HUES48 (cell line): Measurements from ENCODE around the gene LIPC.

Experiments used
- H3K27ac ChIP-seq: one replicate; pipeline ENCODE4 v1.7.0; 2013; ENCODE audit warnings: low read depth, low read length, inconsistent platforms
- H3K27me3 ChIP-seq: 2 replicates; pipeline ENCODE4 v1.6.1; 2013; ENCODE audit warnings: mild to moderate bottlenecking, low read length; ENCODE audit not compliant: control insufficient read depth, insufficient read depth
- H3K36me3 ChIP-seq: 2 replicates; pipeline ENCODE4 v1.6.1; 2013; ENCODE audit warnings: low read length; ENCODE audit not compliant: control insufficient read depth, insufficient read depth
- H3K4me1 ChIP-seq: 2 replicates; pipeline ENCODE4 v1.6.1; 2013; ENCODE audit warnings: mild to moderate bottlenecking, low read length; ENCODE audit not compliant: control insufficient read depth, insufficient read depth
- H3K4me3 ChIP-seq: 2 replicates; pipeline ENCODE4 v1.5.1; 2013; ENCODE audit warnings: mild to moderate bottlenecking, low read depth, low read length
- H3K9ac ChIP-seq: 2 replicates; pipeline ENCODE4 v1.6.1; 2013; ENCODE audit warnings: mild to moderate bottlenecking, low read depth, low read length, moderate library complexity
- H3K9me3 ChIP-seq: 2 replicates; pipeline ENCODE4 v1.6.1; 2013; ENCODE audit warnings: low read length; ENCODE audit not compliant: control insufficient read depth, insufficient read depth

LIPC gene

GRCh38 chr15:58405865-58406264, 25.9 kb upstream of the LIPC start:
- H3K27ac ChIP-seq: no peak overlapping the region
- H3K27me3 ChIP-seq: no peaks in the 10 kb centered on the region
- H3K4me3 ChIP-seq: no peak overlapping the region
- no peaks in the 10 kb centered on the region for H3K4me1 ChIP-seq
- no peaks in the 10 kb centered on the region for H3K9me3 ChIP-seq
- no peaks in the 10 kb centered on the region for H3K36me3 ChIP-seq
- no peak overlapping the region for H3K9ac ChIP-seq

DNA sequence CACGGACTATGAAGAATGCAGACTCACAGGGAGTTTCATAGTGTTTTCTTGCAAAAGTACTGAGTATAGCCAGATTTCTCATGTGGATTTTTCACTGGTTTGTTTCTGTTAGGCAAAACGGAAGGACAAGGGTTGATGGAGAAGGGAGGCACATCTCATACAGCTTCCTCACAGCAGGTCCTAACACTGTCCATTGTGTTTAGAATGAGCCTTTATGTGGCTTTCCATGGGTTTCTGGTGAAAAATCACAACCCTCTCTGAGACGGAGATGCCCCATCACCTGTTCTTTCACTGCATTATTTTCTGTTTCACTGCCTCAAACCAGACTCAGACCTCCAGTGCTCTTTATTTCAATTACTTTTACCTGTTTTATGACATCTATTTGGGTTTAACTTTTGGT, 25.0 kb upstream of the LIPC start:
- Histone ChIP-seq H3K4me3 (no peak overlapping the region), H3K27ac (no peak overlapping the region), H3K27me3 (no peaks in the 10 kb centered on the region), H3K9me3 (no peaks in the 10 kb centered on the region), H3K36me3 (no peaks in the 10 kb centered on the region), H3K4me1 (no peaks in the 10 kb centered on the region), H3K9ac (no peak overlapping the region)

DNA sequence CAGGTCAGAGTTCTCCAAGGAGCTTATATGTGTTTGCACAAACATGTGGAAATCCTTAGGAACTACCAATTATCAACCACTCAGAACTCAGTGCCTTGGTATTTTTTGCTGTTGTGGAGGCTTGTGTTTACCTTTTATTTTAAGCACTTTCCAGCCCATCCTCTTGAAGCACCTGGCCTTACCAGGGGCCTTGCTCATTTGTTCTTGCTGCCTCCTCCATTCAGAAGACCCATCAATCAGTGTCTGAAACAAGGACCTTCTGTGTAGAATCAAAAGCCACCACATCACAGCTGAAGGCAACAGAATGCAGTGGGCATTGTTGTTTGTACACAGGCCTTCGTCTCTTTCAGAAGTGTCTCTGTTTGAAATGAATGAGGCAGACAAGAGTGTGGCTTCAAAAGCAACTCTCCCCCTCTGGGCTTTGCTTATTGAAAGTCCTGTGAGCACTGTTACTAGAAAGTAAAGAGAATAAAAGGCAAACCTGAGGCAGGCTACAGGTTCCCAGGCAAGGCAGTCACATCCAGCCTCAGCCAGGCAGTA, 24.5 kb upstream of the LIPC start:
- no peak overlapping the region for H3K4me3 ChIP-seq
- no peak overlapping the region for H3K27ac ChIP-seq
- H3K27me3 ChIP-seq: no peaks in the 10 kb centered on the region
- no peaks in the 10 kb centered on the region for H3K4me1 ChIP-seq
- H3K9me3 ChIP-seq: no peaks in the 10 kb centered on the region
- H3K36me3 ChIP-seq: no peaks in the 10 kb centered on the region
- no peak overlapping the region for H3K9ac ChIP-seq

GRCh38 chr15:58407778-58408177, 24.0 kb upstream of the LIPC start:
- no peaks in the 10 kb centered on the region for H3K27me3 ChIP-seq
- H3K4me3 ChIP-seq: no peak overlapping the region
- no peak overlapping the region for H3K9ac ChIP-seq
- H3K36me3 ChIP-seq: no peaks in the 10 kb centered on the region
- no peaks in the 10 kb centered on the region for H3K9me3 ChIP-seq
- H3K27ac ChIP-seq: no peak overlapping the region
- no peaks in the 10 kb centered on the region for H3K4me1 ChIP-seq

DNA sequence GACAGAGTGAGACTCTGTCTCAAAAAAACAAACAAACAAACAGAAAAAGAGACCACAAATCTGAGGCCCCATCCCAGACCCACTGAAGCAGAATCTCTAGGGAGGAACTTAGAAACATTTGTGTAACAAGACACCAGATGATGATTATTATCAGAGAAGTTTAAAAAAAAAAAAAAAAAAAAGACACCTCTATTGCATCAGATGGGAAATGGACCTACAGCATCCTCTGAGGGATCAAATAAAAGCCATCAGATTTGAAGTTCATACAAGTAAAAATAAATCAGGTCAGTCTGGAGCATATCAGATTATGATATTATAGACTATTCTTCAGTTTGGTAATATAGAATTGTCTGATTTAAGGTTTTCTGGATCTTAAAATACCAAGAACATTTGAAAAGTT, 21.9 kb upstream of the LIPC start:
- Histone ChIP-seq H3K27me3 (no peaks in the 10 kb centered on the region), H3K4me3 (no peak overlapping the region), H3K4me1 (no peaks in the 10 kb centered on the region), H3K9ac (no peak overlapping the region), H3K27ac (no peak overlapping the region), H3K9me3 (no peaks in the 10 kb centered on the region; the same call in 1 of the 2 replicates), H3K36me3 (no peaks in the 10 kb centered on the region)

DNA sequence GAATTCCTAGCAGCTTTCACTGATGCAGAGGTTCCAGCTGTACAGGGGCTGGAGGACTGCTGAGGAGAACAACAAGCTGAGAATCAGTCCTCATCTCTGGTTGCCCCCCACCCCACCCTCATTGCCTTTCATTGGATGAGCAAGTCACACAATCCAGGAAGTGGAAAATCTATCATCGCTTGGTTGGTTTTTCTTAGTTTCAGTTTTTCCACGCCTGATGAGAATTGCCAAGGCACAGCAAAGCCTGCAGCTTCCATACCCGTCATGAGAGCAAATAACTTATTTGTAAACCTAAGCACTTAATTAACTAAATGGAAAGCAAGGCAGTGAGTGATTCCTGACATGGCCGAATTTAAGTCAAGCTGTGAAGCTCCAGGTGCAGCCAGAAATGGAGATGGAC, 21.4 kb upstream of the LIPC start:
- H3K9me3 ChIP-seq: no peaks in the 10 kb centered on the region; the same call in 1 of the 2 replicates
- no peak overlapping the region for H3K4me3 ChIP-seq
- no peaks in the 10 kb centered on the region for H3K4me1 ChIP-seq
- H3K27ac ChIP-seq: no peak overlapping the region
- no peaks in the 10 kb centered on the region for H3K36me3 ChIP-seq
- H3K9ac ChIP-seq: no peak overlapping the region
- H3K27me3 ChIP-seq: no peaks in the 10 kb centered on the region

- Histone ChIP-seq H3K27me3 (no peaks in the 10 kb centered on the region), H3K27ac (no peak overlapping the region), H3K9me3 (no peaks in the 10 kb centered on the region; the same call in 1 of the 2 replicates), H3K36me3 (no peaks in the 10 kb centered on the region), H3K9ac (no peak overlapping the region), H3K4me1 (no peaks in the 10 kb centered on the region), H3K4me3 (no peak overlapping the region)
These were observed 18.5 kb upstream of the LIPC start for GRCh38 chr15:58413253-58413652.

DNA sequence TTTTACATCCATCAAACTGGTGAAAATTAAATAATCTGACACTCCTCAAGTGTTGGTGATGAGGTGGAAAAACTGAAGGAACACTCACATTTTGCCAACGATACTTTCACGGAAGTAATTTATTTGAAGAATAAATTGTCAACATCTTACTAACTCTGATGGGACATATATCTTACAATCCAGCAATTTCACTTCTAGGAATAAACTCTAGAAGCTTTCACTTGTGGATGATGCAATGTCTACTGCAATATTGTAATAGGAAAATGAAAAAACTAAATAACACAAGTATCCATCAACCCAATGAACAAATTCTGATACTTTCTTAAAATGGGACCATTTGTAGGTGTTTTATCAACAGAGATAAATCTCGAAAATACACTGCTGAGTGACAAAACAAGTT, 16.2 kb upstream of the LIPC start:
- Histone ChIP-seq H3K36me3 (no peaks in the 10 kb centered on the region), H3K4me3 (no peak overlapping the region), H3K9me3 (no peaks in the 10 kb centered on the region; the same call in 1 of the 2 replicates), H3K9ac (no peak overlapping the region), H3K27me3 (no peaks in the 10 kb centered on the region), H3K27ac (no peak overlapping the region), H3K4me1 (no peaks in the 10 kb centered on the region)

- Histone ChIP-seq H3K4me1 (no peaks in the 10 kb centered on the region), H3K9me3 (no peaks in the 10 kb centered on the region; the same call in 1 of the 2 replicates), H3K27ac (no peak overlapping the region), H3K27me3 (no peaks in the 10 kb centered on the region), H3K36me3 (no peaks in the 10 kb centered on the region), H3K4me3 (no peak overlapping the region), H3K9ac (no peak overlapping the region)
These were observed 14.8 kb upstream of the LIPC start for GRCh38 chr15:58416963-58417362.

GRCh38 chr15:58418135-58418534, 13.7 kb upstream of the LIPC start:
- Histone ChIP-seq H3K4me1 (no peaks in the 10 kb centered on the region), H3K9ac (no peak overlapping the region), H3K36me3 (no peaks in the 10 kb centered on the region), H3K4me3 (no peak overlapping the region), H3K27ac (no peak overlapping the region), H3K27me3 (no peaks in the 10 kb centered on the region), H3K9me3 (no peaks in the 10 kb centered on the region; the same call in 1 of the 2 replicates)

DNA sequence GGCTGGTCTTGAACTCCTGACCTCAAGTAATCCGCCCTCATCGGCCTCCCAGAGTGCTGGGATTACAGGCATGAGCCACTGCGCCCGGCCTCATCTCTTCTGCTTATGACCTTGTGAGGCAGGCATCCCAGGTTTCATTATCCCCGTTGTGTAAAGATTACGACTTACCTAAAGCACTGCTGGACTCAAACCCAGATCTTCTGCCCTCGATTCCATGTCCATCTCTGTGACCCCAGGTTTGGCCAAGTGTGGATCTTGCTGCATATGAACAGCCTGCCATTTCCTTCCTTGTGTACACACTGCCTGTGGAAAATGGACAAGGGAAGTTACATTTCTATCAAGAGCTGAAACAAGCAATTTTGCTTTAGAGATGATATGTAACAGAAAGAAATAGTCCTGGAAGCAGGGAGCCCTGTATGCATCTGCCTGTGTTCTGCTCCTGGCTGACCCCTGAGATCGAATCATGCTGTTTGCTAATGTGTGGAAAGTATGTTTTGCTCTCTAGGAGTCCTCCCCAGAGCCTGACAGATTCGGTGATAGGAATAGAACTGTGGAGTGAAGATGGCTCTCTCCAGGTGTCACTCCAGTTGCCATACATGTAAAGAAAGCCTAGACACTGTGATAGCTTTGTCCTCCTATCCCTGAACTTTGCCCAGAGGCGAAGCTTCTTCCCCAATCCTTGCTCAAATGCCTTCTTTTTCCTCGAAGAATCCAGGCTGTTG, 11.8 kb upstream of the LIPC start:
- H3K9ac ChIP-seq: no peak overlapping the region
- H3K9me3 ChIP-seq: no peaks in the 10 kb centered on the region
- no peaks in the 10 kb centered on the region for H3K27me3 ChIP-seq
- no peaks in the 10 kb centered on the region for H3K36me3 ChIP-seq
- H3K27ac ChIP-seq: no peak overlapping the region
- H3K4me3 ChIP-seq: no peak overlapping the region
- no peaks in the 10 kb centered on the region for H3K4me1 ChIP-seq
